ENCODE results near the gene PHF13. TPM values are rescaled to one million over a fixed set of nuclear protein-coding genes. Genes with fewer than 3 reads are reported as not detected.

Gene PHF13
- total and polyA plus RNA-seq, 9 of the 15 experiments (the other 6 are each of a cell fraction or from before 2014, with no cell fraction given), result 1.8 to 36.1 (median 11.7) TPM

DNA sequence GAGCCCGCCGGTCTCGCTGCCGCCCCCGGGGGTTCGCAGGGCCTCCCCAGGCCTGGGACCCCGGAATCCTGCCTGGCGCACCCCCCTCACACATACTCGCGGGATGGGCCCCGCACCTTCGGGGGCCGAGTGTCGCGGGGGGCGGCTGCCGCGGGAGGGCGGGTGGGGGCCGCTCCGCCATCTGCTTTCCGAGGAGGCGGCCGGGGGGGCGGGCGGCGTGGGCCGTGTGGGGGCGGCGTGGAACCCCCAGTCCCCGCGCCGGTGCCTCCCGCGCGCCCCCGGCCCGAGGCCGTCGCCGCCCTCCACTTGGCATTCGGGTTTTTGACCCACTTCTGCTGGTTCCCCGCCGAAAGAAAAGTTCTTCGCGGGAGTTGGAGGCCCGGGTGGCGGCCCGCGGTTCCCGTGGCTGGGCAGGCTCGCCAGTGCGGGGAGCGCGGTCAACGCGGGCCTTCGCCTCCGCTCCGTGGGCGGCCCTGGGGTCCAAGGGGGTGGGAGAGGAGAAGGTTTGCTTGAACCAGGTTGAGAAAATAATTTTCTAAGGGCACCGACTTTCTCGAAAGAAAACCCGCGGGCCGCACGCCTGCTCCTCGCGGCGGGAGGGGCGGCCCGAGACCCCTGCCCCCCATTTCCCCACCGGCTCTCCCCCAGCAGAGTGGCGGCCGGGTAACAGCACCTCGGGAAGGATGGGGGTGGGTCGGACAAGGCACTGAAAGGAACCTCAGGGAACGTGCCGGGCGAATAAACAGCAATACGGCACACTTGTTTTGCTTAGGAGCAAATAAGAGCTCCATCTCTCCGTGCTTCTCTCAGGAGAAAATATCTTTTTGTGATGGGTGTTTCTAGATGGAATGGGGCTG is 1.6 kb downstream of the PHF13 start (continued):
- TF ChIP-seq NCOA2 (IDR thresholded peaks at IDR 0.05; ENCODE audit: partially characterized antibody in 2 of 2) (no peak), NCOA1 (IDR thresholded peaks at IDR 0.05; ENCODE audit: low read depth) (no peak), ZNF445 (CRISPR knock-in tag; IDR thresholded peaks at IDR 0.05; ENCODE audit: low read depth) (no peak), POLR2A (conservative IDR thresholded peaks at IDR 0.05) (no peak), KLF1 (tag; IDR thresholded peaks at IDR 0.05) (no peak), CTBP1 (IDR thresholded peaks at IDR 0.05; ENCODE audit: borderline replicate concordance) (no peak), CC2D1A (IDR thresholded peaks at IDR 0.05) (no peak), GTF2F1 (IDR thresholded peaks at IDR 0.05; ENCODE audit: low read depth, low read length) (no peak), TARDBP (IDR thresholded peaks at IDR 0.05) (no peak), SUPT5H (IDR thresholded peaks at IDR 0.05) (no peak), RAD51 (IDR thresholded peaks at IDR 0.05; ENCODE audit: borderline replicate concordance, low read depth) (no peak), CBX3 (IDR thresholded peaks at IDR 0.05; ENCODE audit: borderline replicate concordance in 1 of 2, low read length in 2 of 2) (no peak), RCOR1 (IDR thresholded peaks at IDR 0.05; ENCODE audit: borderline replicate concordance in 1 of 2, low read depth in 2 of 2, low read length in 2 of 2) (no peak)
- TF ChIP-seq, protein P1, sequence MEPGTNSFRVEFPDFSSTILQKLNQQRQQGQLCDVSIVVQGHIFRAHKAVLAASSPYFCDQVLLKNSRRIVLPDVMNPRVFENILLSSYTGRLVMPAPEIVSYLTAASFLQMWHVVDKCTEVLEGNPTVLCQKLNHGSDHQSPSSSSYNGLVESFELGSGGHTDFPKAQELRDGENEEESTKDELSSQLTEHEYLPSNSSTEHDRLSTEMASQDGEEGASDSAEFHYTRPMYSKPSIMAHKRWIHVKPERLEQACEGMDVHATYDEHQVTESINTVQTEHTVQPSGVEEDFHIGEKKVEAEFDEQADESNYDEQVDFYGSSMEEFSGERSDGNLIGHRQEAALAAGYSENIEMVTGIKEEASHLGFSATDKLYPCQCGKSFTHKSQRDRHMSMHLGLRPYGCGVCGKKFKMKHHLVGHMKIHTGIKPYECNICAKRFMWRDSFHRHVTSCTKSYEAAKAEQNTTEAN (CRISPR knock-in tag; IDR thresholded peaks at IDR 0.05), result no peak
- TF ChIP-seq, protein P2, sequence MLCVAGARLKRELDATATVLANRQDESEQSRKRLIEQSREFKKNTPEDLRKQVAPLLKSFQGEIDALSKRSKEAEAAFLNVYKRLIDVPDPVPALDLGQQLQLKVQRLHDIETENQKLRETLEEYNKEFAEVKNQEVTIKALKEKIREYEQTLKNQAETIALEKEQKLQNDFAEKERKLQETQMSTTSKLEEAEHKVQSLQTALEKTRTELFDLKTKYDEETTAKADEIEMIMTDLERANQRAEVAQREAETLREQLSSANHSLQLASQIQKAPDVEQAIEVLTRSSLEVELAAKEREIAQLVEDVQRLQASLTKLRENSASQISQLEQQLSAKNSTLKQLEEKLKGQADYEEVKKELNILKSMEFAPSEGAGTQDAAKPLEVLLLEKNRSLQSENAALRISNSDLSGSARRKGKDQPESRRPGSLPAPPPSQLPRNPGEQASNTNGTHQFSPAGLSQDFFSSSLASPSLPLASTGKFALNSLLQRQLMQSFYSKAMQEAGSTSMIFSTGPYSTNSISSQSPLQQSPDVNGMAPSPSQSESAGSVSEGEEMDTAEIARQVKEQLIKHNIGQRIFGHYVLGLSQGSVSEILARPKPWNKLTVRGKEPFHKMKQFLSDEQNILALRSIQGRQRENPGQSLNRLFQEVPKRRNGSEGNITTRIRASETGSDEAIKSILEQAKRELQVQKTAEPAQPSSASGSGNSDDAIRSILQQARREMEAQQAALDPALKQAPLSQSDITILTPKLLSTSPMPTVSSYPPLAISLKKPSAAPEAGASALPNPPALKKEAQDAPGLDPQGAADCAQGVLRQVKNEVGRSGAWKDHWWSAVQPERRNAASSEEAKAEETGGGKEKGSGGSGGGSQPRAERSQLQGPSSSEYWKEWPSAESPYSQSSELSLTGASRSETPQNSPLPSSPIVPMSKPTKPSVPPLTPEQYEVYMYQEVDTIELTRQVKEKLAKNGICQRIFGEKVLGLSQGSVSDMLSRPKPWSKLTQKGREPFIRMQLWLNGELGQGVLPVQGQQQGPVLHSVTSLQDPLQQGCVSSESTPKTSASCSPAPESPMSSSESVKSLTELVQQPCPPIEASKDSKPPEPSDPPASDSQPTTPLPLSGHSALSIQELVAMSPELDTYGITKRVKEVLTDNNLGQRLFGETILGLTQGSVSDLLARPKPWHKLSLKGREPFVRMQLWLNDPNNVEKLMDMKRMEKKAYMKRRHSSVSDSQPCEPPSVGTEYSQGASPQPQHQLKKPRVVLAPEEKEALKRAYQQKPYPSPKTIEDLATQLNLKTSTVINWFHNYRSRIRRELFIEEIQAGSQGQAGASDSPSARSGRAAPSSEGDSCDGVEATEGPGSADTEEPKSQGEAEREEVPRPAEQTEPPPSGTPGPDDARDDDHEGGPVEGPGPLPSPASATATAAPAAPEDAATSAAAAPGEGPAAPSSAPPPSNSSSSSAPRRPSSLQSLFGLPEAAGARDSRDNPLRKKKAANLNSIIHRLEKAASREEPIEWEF (CRISPR knock-in tag; IDR thresholded peaks at IDR 0.05), result no peak
- TF ChIP-seq, protein P3, sequence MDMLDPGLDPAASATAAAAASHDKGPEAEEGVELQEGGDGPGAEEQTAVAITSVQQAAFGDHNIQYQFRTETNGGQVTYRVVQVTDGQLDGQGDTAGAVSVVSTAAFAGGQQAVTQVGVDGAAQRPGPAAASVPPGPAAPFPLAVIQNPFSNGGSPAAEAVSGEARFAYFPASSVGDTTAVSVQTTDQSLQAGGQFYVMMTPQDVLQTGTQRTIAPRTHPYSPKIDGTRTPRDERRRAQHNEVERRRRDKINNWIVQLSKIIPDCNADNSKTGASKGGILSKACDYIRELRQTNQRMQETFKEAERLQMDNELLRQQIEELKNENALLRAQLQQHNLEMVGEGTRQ (CRISPR knock-in tag; IDR thresholded peaks at IDR 0.05), result no peak
- TF ChIP-seq, protein P4, sequence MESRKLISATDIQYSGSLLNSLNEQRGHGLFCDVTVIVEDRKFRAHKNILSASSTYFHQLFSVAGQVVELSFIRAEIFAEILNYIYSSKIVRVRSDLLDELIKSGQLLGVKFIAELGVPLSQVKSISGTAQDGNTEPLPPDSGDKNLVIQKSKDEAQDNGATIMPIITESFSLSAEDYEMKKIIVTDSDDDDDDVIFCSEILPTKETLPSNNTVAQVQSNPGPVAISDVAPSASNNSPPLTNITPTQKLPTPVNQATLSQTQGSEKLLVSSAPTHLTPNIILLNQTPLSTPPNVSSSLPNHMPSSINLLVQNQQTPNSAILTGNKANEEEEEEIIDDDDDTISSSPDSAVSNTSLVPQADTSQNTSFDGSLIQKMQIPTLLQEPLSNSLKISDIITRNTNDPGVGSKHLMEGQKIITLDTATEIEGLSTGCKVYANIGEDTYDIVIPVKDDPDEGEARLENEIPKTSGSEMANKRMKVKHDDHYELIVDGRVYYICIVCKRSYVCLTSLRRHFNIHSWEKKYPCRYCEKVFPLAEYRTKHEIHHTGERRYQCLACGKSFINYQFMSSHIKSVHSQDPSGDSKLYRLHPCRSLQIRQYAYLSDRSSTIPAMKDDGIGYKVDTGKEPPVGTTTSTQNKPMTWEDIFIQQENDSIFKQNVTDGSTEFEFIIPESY (CRISPR knock-in tag; IDR thresholded peaks at IDR 0.05), result no peak

Data from K562 (cell line).